Endothelial cell of umbilical vein (primary cell): ENCODE data around the gene EP400. TPM values are rescaled to one million over a fixed set of nuclear protein-coding genes. Genes with fewer than 3 reads are reported as not detected.

Experiments
- BruUV-seq: library from RNA; stranded (reverse); fragments of 400-500 nt; replicated peaks from 2 replicates; lab custom pipeline; 2021; lab: Mats Ljungman, UMichigan
- CTCF ChIA-PET: fragments of 300-600, 350-600 bp; sonication (Branson Sonifier 250); formaldehyde crosslinking; loops from one replicate; lab custom pipeline; 2021; ENCODE audit warnings: antibody characterized with exemption, inconsistent platforms; lab: Charles Lee
- POLR2A ChIA-PET: fragments of 300-600, 350-600 bp; sonication (Branson Sonifier 250); formaldehyde crosslinking; loops from one replicate; lab custom pipeline; 2021; ENCODE audit warnings: antibody characterized with exemption, inconsistent platforms; lab: Charles Lee
- DNase-seq: peaks from one replicate; pipeline ENCODE4 v3.0.0-alpha.2; 2011; ENCODE audit warnings: low read depth, low spot score
- FAIRE-seq: peaks from 2 replicates; lab custom pipeline; 2011; peaks lifted over from hg19 to GRCh38; lab: Jason Lieb, UNC
- H2AFZ ChIP-seq: 2 replicates; pipeline ENCODE4 v1.6.0; 2012; ENCODE audit warnings: low read depth, low read length, control low read depth, inconsistent platforms
- H3K27ac ChIP-seq: 2 replicates; pipeline ENCODE4 v1.5.1; 2011; ENCODE audit warnings: low read depth, mild to moderate bottlenecking, control low read depth, low read length, moderate library complexity; ENCODE audit not compliant: insufficient read depth
- H3K27me3 ChIP-seq, 2 experiments: 2 replicates each; pipeline versions ENCODE4 v1.6.0 to v1.6.1; 2011; ENCODE audit warnings: low read length in 2 of 2, mixed read lengths in 1 of 2; ENCODE audit not compliant: control insufficient read depth in 2 of 2, insufficient read depth in 2 of 2
- H3K36me3 ChIP-seq, 2 experiments: 2 replicates in 1 of 2; 3 replicates in 1 of 2; pipeline ENCODE4 v1.5.1; 2011; ENCODE audit warnings: low read length in 2 of 2, mild to moderate bottlenecking in 1 of 2, moderate library complexity in 1 of 2; ENCODE audit not compliant: control insufficient read depth in 2 of 2, insufficient read depth in 2 of 2; ENCODE audit errors: extremely low read depth in 1 of 2
- H3K4me1 ChIP-seq: 3 replicates; pipeline ENCODE4 v1.5.1; 2011; ENCODE audit warnings: mild to moderate bottlenecking, low read length; ENCODE audit not compliant: control insufficient read depth, insufficient read depth; ENCODE audit errors: extremely low read depth
- H3K4me2 ChIP-seq: 2 replicates; pipeline ENCODE4 v1.6.1; 2011; ENCODE audit warnings: low read length, control low read depth, mixed read lengths; ENCODE audit not compliant: insufficient read depth
- H3K4me3 ChIP-seq, 3 experiments: fragments of 200-600 bp in 1 of 3; sonication (generic), shearing (Covaris generic) in 1 of 3; replicated peaks in 1 of 3; 2 replicates each; pipeline ENCODE4 v1.5.1; 2011 to 2016; ENCODE audit warnings: control low read depth in 3 of 3, low read length in 3 of 3, mild to moderate bottlenecking in 2 of 3, inconsistent platforms in 1 of 3, low read depth in 1 of 3, moderate library complexity in 1 of 3; ENCODE audit not compliant: insufficient read depth in 1 of 3
- H3K79me2 ChIP-seq: 2 replicates; pipeline ENCODE4 v1.6.0; 2012; ENCODE audit warnings: low read length, inconsistent platforms; ENCODE audit not compliant: control insufficient read depth, insufficient read depth
- H3K9ac ChIP-seq: replicated peaks from 2 replicates; pipeline ENCODE3; 2011; ENCODE audit warnings: low read length, control low read depth; ENCODE audit not compliant: insufficient read depth; ENCODE audit errors: extremely low read depth
- H3K9me1 ChIP-seq: replicated peaks from 3 replicates; pipeline ENCODE4 v1.6.0; 2011; ENCODE audit warnings: mild to moderate bottlenecking, low read length; ENCODE audit not compliant: control insufficient read depth, insufficient read depth; ENCODE audit errors: extremely low read depth
- H3K9me3 ChIP-seq: replicated peaks from 2 replicates; pipeline ENCODE4 v1.5.1; 2012; ENCODE audit warnings: low read length, inconsistent platforms; ENCODE audit not compliant: control insufficient read depth, insufficient read depth
- H4K20me1 ChIP-seq: replicated peaks from 2 replicates; pipeline ENCODE3; 2011; ENCODE audit warnings: mild to moderate bottlenecking, low read length; ENCODE audit not compliant: control insufficient read depth, insufficient read depth; ENCODE audit errors: extremely low read depth
- EZH2 ChIP-seq: IDR thresholded peaks from 2 replicates; pipeline ENCODE4 v1.6.1; 2012; ENCODE audit warnings: borderline replicate concordance, low read depth, mild to moderate bottlenecking, moderate library complexity, low read length, inconsistent platforms; ENCODE audit not compliant: severe bottlenecking
- FOS ChIP-seq: IDR thresholded peaks from 2 replicates; pipeline ENCODE4 v1.6.1; 2011; ENCODE audit warnings: mild to moderate bottlenecking, low read length, moderate library complexity, borderline replicate concordance; ENCODE audit not compliant: insufficient read depth
- GATA2 ChIP-seq: IDR thresholded peaks from 2 replicates; pipeline ENCODE4 v1.7.0; 2011; ENCODE audit warnings: low read depth, mild to moderate bottlenecking, moderate library complexity, mixed read lengths, low read length; ENCODE audit not compliant: insufficient read length, insufficient read depth
- JUN ChIP-seq: IDR thresholded peaks from 2 replicates; pipeline ENCODE4 v1.6.1; 2011; ENCODE audit warnings: borderline replicate concordance, low read depth; ENCODE audit not compliant: insufficient read length, insufficient read depth
- MYC ChIP-seq: IDR thresholded peaks from one replicate; pipeline ENCODE4 v1.6.1; 2011; ENCODE audit warnings: mild to moderate bottlenecking, low read depth, low read length
- POLR2A ChIP-seq: IDR thresholded peaks from 2 replicates; pipeline ENCODE4 v1.6.1; 2012; ENCODE audit warnings: low read depth, mild to moderate bottlenecking, control low read depth, low read length
- POLR2AphosphoS5 ChIP-seq: IDR thresholded peaks from 2 replicates; pipeline ENCODE4 v1.6.1; 2012; ENCODE audit warnings: low read depth, mild to moderate bottlenecking, control low read depth, low read length, moderate library complexity; ENCODE audit not compliant: insufficient read depth
- dilution Hi-C: fragments of 300-500 bp; cut with MboI; formaldehyde crosslinking; loops from one replicate; pipeline ENCODE4 v1.15.0; 2019; ENCODE audit warnings: low sequenced_read_pairs; ENCODE audit not compliant: extremely low pct_ligation_motif_present
- intact Hi-C: fragments of 100-400 bp; cut with micrococcal nuclease; formaldehyde crosslinking; loops from one replicate; pipeline ENCODE4 v1.10.0; 2022
- polyA plus RNA-seq, 4 experiments: library from polyadenylated mRNA; depleted of rRNA in 3 of 4; stranded (reverse) in 3 of 4; unstranded in 1 of 4; fragments of >200 nt; gene quantifications; 2 replicates each; pipeline versions ENCODE4 v1.2.1 to v1.2.3, GENCODE V29; 2011 to 2012; ENCODE audit warnings: missing spikeins in 1 of 4
- total RNA-seq: library from RNA; stranded (reverse); gene quantifications from 2 replicates; pipeline ENCODE4 v1.2.3, GENCODE V29; 2021
- TF ChIP-seq, protein P1 (sequence below), 2 donors: IDR thresholded peaks; 1 replicate in 1 of 2; 2 replicates in 1 of 2; pipeline ENCODE4 v1.5.1; 2011; ENCODE audit warnings: low read length in 2 of 2, mild to moderate bottlenecking in 2 of 2, moderate library complexity in 2 of 2, control low read depth in 1 of 2, inconsistent platforms in 1 of 2, low read depth in 1 of 2; ENCODE audit not compliant: insufficient read depth in 1 of 2; ENCODE audit errors: extremely low read depth in 1 of 2
- TF ChIP-seq, protein P2 (sequence below): IDR thresholded peaks from 2 replicates; pipeline ENCODE4 v1.6.1; 2011; ENCODE audit not compliant: insufficient read depth, insufficient read length

The EP400 gene
- total and polyA plus RNA-seq, 2 donors (not counting 3 experiments of a cell fraction or from before 2014, with no cell fraction given), result 9.0 to 57.7 TPM

DNA sequence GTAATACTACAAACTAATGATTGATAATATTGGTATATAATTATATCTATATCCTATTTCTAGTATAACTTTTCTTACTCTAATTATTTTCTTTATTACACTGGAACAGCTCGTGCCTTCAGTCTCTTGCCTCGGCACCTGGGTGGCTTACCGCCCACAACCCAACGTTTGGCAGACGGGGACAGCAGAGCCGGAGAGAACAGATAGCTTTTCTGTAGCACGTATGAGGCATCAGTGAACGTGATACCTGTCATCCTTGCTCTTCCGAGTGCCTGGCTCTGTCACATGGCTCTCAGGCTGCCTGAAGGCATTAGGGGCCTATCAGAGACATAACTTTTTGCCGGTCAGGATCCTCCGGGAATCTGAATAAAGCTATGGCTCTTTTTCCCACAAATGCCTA is 15.2 kb upstream of the EP400 start:
- Histone ChIP-seq H3K9me1 (no peaks in the 10 kb centered on the region), H3K9ac (no peak overlapping the region), H3K4me1 (peaks cover 6% of the 10 kb centered on the region), H3K9me3 (no peaks in the 10 kb centered on the region), H2AFZ (no peak overlapping the region), H3K27ac (no peak overlapping the region), H3K4me3 (no peak overlapping the region), H3K4me2 (no peak overlapping the region), H3K27me3 (no peaks in the 10 kb centered on the region), H4K20me1 (no peaks in the 10 kb centered on the region), H3K79me2 (peaks cover 19% of the 10 kb centered on the region), H3K36me3 (peaks cover 13 to 27% of the 10 kb centered on the region in 2 experiments)
- no TSS peak for BruUV-seq
- FAIRE-seq (no peak), DNase-seq (no peak)
- intact Hi-C loops (no loop called here), dilution Hi-C loops (no loop called here)
- ChIA-PET POLR2A (no interaction called here), CTCF (no interaction called here)
- TF ChIP-seq, protein P1, sequence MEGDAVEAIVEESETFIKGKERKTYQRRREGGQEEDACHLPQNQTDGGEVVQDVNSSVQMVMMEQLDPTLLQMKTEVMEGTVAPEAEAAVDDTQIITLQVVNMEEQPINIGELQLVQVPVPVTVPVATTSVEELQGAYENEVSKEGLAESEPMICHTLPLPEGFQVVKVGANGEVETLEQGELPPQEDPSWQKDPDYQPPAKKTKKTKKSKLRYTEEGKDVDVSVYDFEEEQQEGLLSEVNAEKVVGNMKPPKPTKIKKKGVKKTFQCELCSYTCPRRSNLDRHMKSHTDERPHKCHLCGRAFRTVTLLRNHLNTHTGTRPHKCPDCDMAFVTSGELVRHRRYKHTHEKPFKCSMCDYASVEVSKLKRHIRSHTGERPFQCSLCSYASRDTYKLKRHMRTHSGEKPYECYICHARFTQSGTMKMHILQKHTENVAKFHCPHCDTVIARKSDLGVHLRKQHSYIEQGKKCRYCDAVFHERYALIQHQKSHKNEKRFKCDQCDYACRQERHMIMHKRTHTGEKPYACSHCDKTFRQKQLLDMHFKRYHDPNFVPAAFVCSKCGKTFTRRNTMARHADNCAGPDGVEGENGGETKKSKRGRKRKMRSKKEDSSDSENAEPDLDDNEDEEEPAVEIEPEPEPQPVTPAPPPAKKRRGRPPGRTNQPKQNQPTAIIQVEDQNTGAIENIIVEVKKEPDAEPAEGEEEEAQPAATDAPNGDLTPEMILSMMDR (IDR thresholded peaks at IDR 0.05; ENCODE audit: extremely low read depth in 1 of 2, insufficient read depth in 1 of 2, low read depth in 1 of 2, low read length in 2 of 2), result no peak
- TF ChIP-seq EZH2 (no peak), FOS (no peak), POLR2A (no peak), MYC (no peak), JUN (no peak), POLR2AphosphoS5 (no peak), GATA2 (no peak)
- TF ChIP-seq, protein P2, sequence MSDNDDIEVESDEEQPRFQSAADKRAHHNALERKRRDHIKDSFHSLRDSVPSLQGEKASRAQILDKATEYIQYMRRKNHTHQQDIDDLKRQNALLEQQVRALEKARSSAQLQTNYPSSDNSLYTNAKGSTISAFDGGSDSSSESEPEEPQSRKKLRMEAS, result no peak
